Hair follicle dermal papilla cell (primary cell): ENCODE results near the gene ARL13A. TPM values are rescaled to one million over a fixed set of nuclear protein-coding genes. Genes with fewer than 3 reads are reported as not detected.

Experiments used
- total RNA-seq: library from RNA; depleted of rRNA; stranded (reverse); fragments of >200 nt; gene quantifications from 2 replicates; pipeline ENCODE4 v1.2.3, GENCODE V29; 2012

Gene ARL13A
- not detected in 2 replicates for total RNA-seq

DNA sequence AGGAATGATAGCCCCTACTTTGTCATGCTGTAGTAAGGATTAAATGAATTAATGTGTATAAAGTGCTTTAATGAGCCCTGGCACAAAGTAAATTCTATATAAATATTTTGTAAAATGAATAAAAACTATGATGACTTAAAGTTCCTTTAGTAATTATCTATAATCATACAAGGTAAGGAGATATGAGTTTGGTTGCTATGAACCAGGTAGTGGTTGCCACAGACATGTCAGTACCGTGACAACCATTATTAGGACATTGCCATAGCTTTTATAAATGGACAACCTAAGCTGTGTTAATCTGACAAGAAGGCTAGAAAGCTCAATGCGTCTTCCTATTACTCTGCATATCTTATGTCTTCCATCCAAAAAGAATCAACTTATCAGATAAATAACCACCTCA, at the start of gene ARL13A:
ARL13A (plus strand) TSS at position 301 of the 400 bp plus-strand sequence. CDS start 3,982 bp downstream, outside the sequence.

DNA sequence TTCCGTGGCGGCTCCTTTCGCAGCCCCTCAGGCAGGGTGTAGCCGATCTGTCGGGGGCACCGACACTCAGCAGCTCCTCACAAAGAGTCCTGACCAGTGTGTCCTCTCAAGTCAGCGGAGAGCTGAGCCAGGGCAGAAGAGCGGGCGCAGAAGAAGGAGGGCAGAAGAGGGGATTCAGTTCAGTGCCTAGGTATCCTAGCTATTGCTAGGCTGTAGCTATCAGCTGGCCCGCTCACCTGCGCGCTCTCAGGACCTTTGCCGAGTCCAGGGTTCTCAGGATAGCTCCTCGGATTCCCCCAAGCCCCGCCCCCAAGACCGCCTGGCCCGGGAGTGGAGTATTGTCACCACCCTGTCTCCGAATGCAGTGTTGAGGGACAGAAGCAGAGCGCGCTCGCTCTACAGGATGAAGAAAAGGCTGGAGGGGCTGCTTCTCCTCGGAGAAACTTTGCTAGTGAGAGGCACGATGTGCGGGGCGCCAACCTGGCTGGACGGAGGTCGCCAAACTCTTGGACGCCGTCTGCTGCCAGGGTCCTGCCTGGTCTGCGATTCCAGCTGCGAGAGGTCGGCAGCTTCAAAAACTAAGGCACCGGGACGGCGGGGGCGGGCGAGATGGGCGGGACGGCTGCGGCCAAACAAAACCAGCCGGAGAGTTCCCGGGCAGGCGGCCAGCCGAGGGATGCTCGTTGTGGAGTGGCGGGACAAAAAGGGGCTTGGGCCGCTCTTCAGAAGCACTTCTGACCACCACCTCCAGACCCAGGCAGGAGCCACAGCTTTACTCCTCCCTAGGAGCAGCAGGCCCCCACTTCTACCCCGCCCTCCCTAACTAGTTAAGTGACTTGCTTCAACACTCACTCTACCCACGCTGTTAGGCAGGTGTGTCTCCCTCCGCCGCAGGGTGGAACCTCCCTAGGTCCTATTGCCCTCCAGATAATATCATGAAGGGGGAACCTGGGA, 40.6 kb upstream of the ARL13A start, which contains the start of gene XKRX:
XKRX (minus strand) TSS at position 258 of the 954 bp plus-strand sequence. CDS start 613 bp downstream, outside the sequence.

Other genes with a start within 250 kb of the ARL13A start
- 0.97 and 2.6 TPM in 2 replicates for gene SYTL4, start 237.6 kb upstream of the ARL13A start, total RNA-seq
- gene CSTF2, start 149.3 kb upstream of the ARL13A start, total RNA-seq, result 8.9 and 9.7 TPM in 2 replicates
- not detected in 2 replicates for gene NOX1, start 95.3 kb upstream of the ARL13A start, total RNA-seq
- not detected in 2 replicates for gene XKRX, start 40.8 kb upstream of the ARL13A start, total RNA-seq
- gene TRMT2B, start 82.4 kb downstream of the ARL13A start, total RNA-seq, result 8.9 and 12.0 TPM in 2 replicates
- 1.8 and 2.6 TPM in 2 replicates for gene TMEM35A, start 109.2 kb downstream of the ARL13A start, total RNA-seq
- 6.0 and 6.1 TPM in 2 replicates for gene CENPI, start 128.5 kb downstream of the ARL13A start, total RNA-seq